Loucy (cell line): ENCODE measurements around the gene CNKSR2.
"Not testable (repeated sequence)": the region's sequence is repeated elsewhere in the genome, so short reads cannot be mapped to it uniquely, and the experiment has no call there.

Experiments used
- H2AFZ ChIP-seq: fragments of 200-600 bp; sonication (generic); 2 replicates; pipeline ENCODE4 v1.6.0; 2016; ENCODE audit warnings: antibody characterized with exemption, mild to moderate bottlenecking, low read length, moderate library complexity
- H3F3A ChIP-seq: fragments of 200-600 bp; 2 replicates; pipeline ENCODE4 v1.6.0; 2016; ENCODE audit warnings: antibody characterized with exemption, low read depth, mild to moderate bottlenecking
- H3K27me3 ChIP-seq: fragments of 200-600 bp; sonication (generic); 2 replicates; pipeline ENCODE4 v1.6.1; 2014; ENCODE audit warnings: low read length, mild to moderate bottlenecking; ENCODE audit not compliant: insufficient read depth, poor library complexity, severe bottlenecking
- H3K36me3 ChIP-seq: fragments of 200-600 bp; sonication (generic); 2 replicates; pipeline ENCODE4 v1.6.1; 2016; ENCODE audit warnings: low read length; ENCODE audit not compliant: insufficient read depth
- H3K4me1 ChIP-seq: fragments of 200-600 bp; sonication (generic); 2 replicates; pipeline ENCODE4 v1.5.1; 2014; ENCODE audit warnings: low read length, mild to moderate bottlenecking; ENCODE audit not compliant: insufficient read depth, poor library complexity, severe bottlenecking
- H3K4me2 ChIP-seq: fragments of 200-600 bp; sonication (generic); 2 replicates; pipeline ENCODE4 v1.6.0; 2014; ENCODE audit warnings: antibody characterized with exemption, low read length, low read depth, mild to moderate bottlenecking; ENCODE audit not compliant: poor library complexity, severe bottlenecking
- H3K4me3 ChIP-seq: fragments of 200-600 bp; sonication (generic); 2 replicates; pipeline ENCODE4 v1.5.1; 2014; ENCODE audit warnings: low read length, mild to moderate bottlenecking, mixed read lengths; ENCODE audit not compliant: poor library complexity, severe bottlenecking
- H3K79me2 ChIP-seq: fragments of 200-600 bp; sonication (generic); 2 replicates; pipeline ENCODE4 v1.6.1; 2014; ENCODE audit warnings: low read length; ENCODE audit not compliant: insufficient read depth
- H3K9ac ChIP-seq: fragments of 200-600 bp; sonication (generic); 2 replicates; pipeline ENCODE4 v1.6.0; 2014; ENCODE audit warnings: mild to moderate bottlenecking, low read depth, low read length, moderate library complexity; ENCODE audit not compliant: poor library complexity, severe bottlenecking
- H3K9me2 ChIP-seq: fragments of 200-600 bp; sonication (generic); replicated peaks from 2 replicates; pipeline ENCODE4 v1.6.1; 2016; ENCODE audit warnings: low read depth, low read length, mixed read lengths
- H3K9me3 ChIP-seq: fragments of 200-600 bp; sonication (generic); 2 replicates; pipeline ENCODE4 v1.6.1; 2014; ENCODE audit warnings: mild to moderate bottlenecking, antibody characterized with exemption, low read length, low read depth; ENCODE audit not compliant: insufficient read depth
- H4K20me1 ChIP-seq: fragments of 200-600 bp; sonication (generic); 2 replicates; pipeline ENCODE4 v1.6.0; 2014; ENCODE audit warnings: antibody characterized with exemption, low read length, mild to moderate bottlenecking; ENCODE audit not compliant: insufficient read depth, poor library complexity, severe bottlenecking
- CTCF ChIP-seq: fragments of 200-600 bp; sonication (generic); conservative IDR thresholded peaks from 2 replicates; pipeline ENCODE4 v1.5.1; 2014; ENCODE audit warnings: mild to moderate bottlenecking, antibody characterized with exemption, low read length
- EZH2phosphoT487 ChIP-seq: fragments of 200-600 bp; IDR thresholded peaks from 2 replicates; pipeline ENCODE4 v1.6.1; 2018; ENCODE audit warnings: antibody characterized with exemption, mild to moderate bottlenecking, moderate library complexity, borderline replicate concordance

Gene CNKSR2

GRCh38 chrX:21529771-21530170 lies 155.6 kb downstream of the CNKSR2 start:
- Histone ChIP-seq H3K36me3 (no peaks in the 10 kb centered on the region), H3K79me2 (no peaks in the 10 kb centered on the region), H3K9me2 (no peaks in the 10 kb centered on the region), H3K4me1 (no peaks in the 10 kb centered on the region), H3K9ac (no peak overlapping the region), H3F3A (no peaks in the 10 kb centered on the region), H4K20me1 (no peaks in the 10 kb centered on the region), H3K9me3 (no peaks in the 10 kb centered on the region), H3K27me3 (no peaks in the 10 kb centered on the region), H3K4me2 (no peak overlapping the region), H2AFZ (no peak overlapping the region), H3K4me3 (no peak overlapping the region)
- no peak for TF ChIP-seq EZH2phosphoT487
- TF ChIP-seq CTCF = no peak

GRCh38 chrX:21544642-21545041 lies 170.4 kb downstream of the CNKSR2 start:
- H3K4me3 ChIP-seq, H4K20me1 ChIP-seq, H2AFZ ChIP-seq, H3K4me1 ChIP-seq, H3K27me3 ChIP-seq, H3K79me2 ChIP-seq, H3F3A ChIP-seq, H3K9ac ChIP-seq, H3K36me3 ChIP-seq, H3K4me2 ChIP-seq, H3K9me3 ChIP-seq, H3K9me2 ChIP-seq: not testable (repeated sequence)

GRCh38 chrX:21559417-21559816 lies 185.2 kb downstream of the CNKSR2 start:
- H3K27me3 ChIP-seq = no peaks in the 10 kb centered on the region
- H4K20me1 ChIP-seq = no peaks in the 10 kb centered on the region
- no peaks in the 10 kb centered on the region for H3F3A ChIP-seq
- no peak overlapping the region for H3K9ac ChIP-seq
- H3K79me2 ChIP-seq = no peaks in the 10 kb centered on the region
- TF ChIP-seq EZH2phosphoT487 (no peak), CTCF (no peak)
- H3K36me3 ChIP-seq = no peaks in the 10 kb centered on the region
- H2AFZ ChIP-seq = no peak overlapping the region
- H3K9me2 ChIP-seq = no peaks in the 10 kb centered on the region
- H3K4me3 ChIP-seq = no peak overlapping the region
- H3K4me1 ChIP-seq = no peaks in the 10 kb centered on the region
- no peak overlapping the region for H3K4me2 ChIP-seq
- no peaks in the 10 kb centered on the region for H3K9me3 ChIP-seq

GRCh38 chrX:21565025-21565424 lies 190.8 kb downstream of the CNKSR2 start:
- H3K9me2 ChIP-seq = no peaks in the 10 kb centered on the region
- no peak for TF ChIP-seq CTCF
- no peak for TF ChIP-seq EZH2phosphoT487
- no peaks in the 10 kb centered on the region for H3K36me3 ChIP-seq
- H4K20me1 ChIP-seq = no peaks in the 10 kb centered on the region
- no peak overlapping the region for H2AFZ ChIP-seq
- H3K9me3 ChIP-seq = no peaks in the 10 kb centered on the region
- no peaks in the 10 kb centered on the region for H3K27me3 ChIP-seq
- H3K4me1 ChIP-seq = no peaks in the 10 kb centered on the region
- no peaks in the 10 kb centered on the region for H3F3A ChIP-seq
- H3K4me3 ChIP-seq = no peak overlapping the region
- no peak overlapping the region for H3K4me2 ChIP-seq
- no peaks in the 10 kb centered on the region for H3K79me2 ChIP-seq
- H3K9ac ChIP-seq = no peak overlapping the region
